Measurements from ENCODE around the gene NKAIN2.

Gene NKAIN2

DNA sequence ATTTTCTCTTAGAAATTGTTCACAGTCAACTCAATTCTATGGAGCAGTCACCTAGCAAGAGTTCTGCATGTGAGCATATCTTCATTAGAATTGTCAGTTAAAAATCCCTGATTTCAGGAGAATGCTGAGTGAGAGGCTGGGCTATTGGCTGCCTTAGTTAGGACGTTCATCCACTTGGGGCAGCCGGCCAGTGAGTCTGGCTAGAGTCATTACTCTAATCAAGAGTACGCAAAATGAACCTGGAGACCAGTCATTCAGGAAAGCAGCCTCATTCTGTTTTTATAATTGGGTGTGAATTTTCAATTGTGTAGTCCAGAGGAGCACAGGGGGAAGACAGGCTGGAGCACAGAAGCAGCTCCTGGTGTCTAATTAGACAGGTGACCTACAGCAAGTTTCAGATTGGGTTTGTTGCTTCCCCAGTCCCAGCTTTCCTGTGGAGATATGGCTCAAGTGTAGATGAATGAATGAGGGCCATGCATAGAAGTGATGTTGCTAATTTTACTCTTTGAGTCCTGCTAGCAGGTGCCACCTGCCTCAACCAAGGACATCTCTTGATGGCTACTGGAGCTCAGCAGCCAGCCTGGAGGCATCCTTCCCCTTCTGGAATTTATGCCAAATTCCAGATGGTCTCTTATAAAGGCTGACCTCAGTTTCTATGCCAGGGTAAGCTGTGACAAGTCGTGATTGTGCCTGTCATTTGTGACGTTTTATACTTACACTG is 265.7 kb downstream of the NKAIN2 start:
- H3K4me3 ChIP-seq (ENCODE audit: low read length) = no peak overlapping the region
- TF ChIP-seq ZNF274 (IDR thresholded peaks at IDR 0.05; ENCODE audit: low read depth, low read length) = no peak

DNA sequence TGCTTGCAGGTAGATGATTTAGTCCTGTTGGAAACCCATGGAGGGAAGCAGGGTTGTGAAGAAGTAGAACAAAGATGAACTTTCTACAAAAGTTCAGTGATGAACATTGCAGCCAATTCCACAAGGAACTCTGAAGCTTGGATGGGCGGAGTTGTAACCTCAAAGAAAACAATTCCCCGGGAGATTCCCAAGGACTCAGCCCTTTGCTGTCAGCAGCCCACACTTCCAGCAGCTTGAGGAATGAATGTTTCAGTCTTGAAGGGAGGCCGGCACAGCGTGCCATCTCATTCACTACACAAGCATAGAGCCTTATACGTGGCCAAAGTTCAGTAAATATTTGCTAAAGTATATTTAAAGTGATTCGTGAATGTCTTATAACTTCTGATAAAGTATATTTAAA is 269.4 kb downstream of the NKAIN2 start:
- no peak for TF ChIP-seq ZNF274 (IDR thresholded peaks at IDR 0.05; ENCODE audit: low read depth, low read length)
- no peak overlapping the region for H3K4me3 ChIP-seq (ENCODE audit: low read length)

DNA sequence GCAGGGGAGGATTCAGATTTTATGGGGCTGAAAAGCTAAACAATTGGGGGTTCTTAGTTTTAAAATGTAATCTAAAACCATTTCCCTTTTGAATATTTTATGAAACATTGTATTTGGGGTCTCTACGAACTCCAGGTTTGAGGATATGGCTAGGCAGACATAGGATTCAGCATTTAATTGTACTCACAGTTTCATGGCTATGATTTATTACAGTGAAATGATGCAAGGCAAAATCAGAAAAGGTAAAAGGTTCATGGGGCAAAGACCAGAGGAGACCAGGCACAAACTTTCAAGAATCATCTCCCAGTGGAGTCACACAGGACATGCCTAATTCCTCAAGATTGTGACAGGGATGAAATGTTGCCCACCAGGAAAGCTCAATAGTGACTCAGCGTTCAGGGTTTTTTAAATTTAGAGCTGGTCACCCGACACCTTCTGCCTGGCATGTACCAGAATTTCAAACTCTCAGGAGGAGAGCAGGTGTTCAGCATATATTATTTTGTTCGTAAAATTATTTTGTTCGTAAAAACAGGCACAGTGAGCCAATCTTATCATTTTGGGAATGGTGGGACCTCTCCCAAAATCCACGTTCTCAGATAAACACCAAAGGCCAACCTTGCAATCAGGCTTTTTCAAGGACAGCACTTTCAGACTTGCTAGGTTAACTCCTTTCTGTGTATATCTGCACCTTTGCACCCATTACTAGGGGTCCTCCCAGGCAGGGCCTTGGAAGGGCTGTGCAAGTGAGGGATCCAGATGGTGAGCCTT is 270.3 kb downstream of the NKAIN2 start:
- no peak for TF ChIP-seq ZNF274 (IDR thresholded peaks at IDR 0.05; ENCODE audit: low read depth, low read length)
- no peak overlapping the region for H3K4me3 ChIP-seq (ENCODE audit: low read length)

DNA sequence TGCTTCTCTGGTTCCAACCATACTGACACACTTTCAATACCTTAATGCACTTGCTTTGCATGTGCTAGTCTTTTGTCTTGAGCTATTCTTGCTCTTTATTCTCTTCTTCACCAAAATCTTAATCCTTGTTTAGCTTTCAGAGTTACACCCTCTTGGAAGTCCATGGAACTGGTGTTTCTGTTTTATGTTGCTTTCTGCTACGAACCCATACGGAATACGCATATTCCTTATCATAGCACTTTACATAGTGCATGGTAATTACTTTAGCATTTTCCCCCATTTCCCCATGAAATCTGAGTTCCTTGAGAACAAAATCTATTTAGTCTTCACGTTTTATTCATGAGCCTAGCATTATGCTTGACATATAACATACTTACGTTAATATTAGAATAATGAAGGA is 270.9 kb downstream of the NKAIN2 start:
- no peak overlapping the region for H3K4me3 ChIP-seq (ENCODE audit: low read length)
- TF ChIP-seq ZNF274 (IDR thresholded peaks at IDR 0.05; ENCODE audit: low read depth, low read length) = no peak

DNA sequence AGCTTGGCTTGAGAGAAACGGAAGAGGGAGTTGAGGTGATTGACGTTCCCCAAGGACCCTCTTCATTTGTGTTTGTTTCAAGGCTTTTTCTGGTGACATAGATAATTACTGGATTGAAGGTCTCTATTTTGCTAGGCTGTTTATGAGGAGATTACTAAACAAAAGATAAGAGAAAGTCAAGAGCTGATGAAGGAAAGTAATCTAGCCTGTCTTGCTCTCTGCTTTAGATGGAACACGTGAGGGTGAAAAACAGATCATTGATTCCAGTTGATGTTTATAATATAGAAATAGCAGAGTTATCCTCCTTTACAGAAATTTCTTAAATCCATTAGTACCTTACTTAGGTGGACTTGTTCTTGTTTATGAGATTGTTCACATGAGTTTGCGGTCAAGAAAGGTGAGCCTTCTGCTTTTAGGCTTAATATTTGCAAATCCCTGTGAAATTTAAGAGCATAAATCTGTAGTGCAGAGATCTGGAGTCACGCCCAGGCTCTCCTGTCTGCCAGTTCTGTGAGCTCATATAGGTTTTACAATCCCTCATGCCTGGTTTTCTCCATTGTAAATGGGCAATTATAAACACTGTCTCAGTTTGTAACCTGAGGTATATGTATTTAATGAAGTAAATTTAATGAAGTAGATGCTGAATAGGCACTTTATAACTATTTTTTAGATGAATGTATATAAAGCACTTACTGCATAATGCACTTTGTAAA is 272.8 kb downstream of the NKAIN2 start:
- no peak overlapping the region for H3K4me3 ChIP-seq (ENCODE audit: low read length)
- no peak for TF ChIP-seq ZNF274 (IDR thresholded peaks at IDR 0.05; ENCODE audit: low read depth, low read length)

DNA sequence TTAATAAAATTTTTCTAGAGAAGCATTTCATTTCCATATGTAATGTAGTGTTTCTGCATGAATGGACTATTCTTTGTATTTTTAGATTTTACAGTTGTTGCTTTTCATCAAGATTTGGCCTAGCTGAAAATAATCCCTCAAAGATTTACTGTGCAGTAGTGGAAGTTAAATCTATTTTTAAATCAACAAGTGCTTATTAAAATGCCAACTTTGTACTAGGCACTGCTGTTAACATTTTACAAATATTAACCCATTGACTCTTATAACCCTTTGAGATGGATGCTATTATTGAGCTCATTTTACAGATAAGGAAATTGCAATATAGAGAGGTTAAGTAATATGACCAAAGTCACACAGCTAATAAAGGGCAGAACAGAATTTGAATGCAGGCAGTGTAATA is 274.5 kb downstream of the NKAIN2 start:
- H3K4me3 ChIP-seq (ENCODE audit: low read length) = no peak overlapping the region
- TF ChIP-seq ZNF274 (IDR thresholded peaks at IDR 0.05; ENCODE audit: low read depth, low read length) = no peak

DNA sequence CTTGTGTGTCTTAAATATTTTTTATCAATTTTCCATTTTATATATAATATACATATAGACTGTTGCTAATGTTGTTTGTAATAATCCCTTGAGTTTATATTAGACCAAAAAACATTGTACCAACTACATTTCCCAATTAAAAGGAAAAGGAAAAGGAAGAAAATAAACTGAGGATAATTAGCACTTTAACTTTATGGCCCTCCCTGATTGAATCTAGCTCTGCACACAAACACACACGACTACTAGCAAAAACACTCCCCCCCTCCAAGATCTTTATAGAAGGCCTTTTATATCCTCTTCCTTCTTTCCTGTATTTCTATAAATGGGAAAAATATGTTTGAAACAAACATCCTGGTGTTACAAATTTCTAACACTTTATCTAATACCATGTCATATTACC is 276.8 kb downstream of the NKAIN2 start:
- no peak for TF ChIP-seq ZNF274 (IDR thresholded peaks at IDR 0.05; ENCODE audit: low read depth, low read length)
- H3K4me3 ChIP-seq (ENCODE audit: low read length) = no peak overlapping the region

DNA sequence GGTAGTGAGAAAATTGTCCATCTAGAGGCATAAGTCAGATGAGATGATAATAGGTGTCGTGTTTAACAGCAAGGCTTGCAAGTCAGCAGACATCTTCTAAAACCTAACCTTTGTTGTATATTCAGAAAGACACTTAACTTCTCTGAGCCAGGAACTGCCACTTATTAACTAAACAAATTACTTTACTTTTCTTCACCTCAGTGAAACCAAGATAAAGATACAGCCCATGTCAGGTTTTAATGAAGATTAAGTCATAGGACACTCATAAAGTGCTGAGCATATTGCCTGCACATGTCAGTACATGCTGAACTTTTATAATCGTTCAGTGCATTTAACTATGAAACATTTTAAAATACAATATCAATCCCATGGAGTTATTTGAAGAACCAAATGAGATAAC is 286.8 kb downstream of the NKAIN2 start:
- H3K4me3 ChIP-seq (ENCODE audit: low read length) = no peak overlapping the region
- TF ChIP-seq ZNF274 (IDR thresholded peaks at IDR 0.05; ENCODE audit: low read depth, low read length) = no peak

DNA sequence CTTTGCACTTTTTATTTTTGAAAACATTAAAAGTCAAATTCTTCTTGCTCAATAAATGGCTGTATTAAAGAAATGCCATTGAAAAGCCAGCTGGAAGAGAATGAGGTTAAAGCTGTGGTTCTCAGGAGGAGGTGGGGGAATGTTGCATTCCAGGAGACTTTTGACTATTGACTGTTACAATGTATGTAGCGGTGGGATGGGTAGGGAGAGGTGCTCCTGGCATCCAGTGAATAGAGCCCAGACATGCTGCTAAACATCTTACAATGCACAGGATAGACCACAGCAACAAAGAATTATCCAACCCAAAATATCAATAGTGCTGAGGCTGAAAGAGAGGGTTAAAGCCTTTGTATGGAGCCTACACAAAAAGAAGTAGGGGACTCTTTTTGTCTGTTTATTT is 295.9 kb downstream of the NKAIN2 start:
- TF ChIP-seq ZNF274 (IDR thresholded peaks at IDR 0.05; ENCODE audit: low read depth, low read length) = no peak
- H3K4me3 ChIP-seq (ENCODE audit: low read length) = no peak overlapping the region

DNA sequence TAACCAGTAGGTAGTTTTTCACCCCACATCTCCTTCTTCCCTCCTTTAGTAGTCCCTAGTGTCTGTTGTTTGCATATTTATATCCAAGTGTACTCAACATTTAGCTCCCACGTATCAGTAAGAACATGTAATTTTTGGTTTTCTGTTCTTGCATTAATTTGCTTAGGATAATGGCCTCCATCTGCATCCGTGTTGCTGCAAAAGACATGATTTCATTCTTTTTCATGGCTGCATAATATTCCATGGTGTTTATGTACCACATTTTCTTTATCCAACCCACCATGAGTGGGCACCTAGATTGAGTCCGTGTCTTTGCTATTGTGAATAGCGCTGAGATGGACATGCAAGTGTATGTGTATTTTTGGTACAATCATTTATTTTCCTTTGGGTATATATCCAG is 306.8 kb downstream of the NKAIN2 start:
- TF ChIP-seq ZNF274 (IDR thresholded peaks at IDR 0.05; ENCODE audit: low read depth, low read length) = no peak
- no peak overlapping the region for H3K4me3 ChIP-seq (ENCODE audit: low read length)

DNA sequence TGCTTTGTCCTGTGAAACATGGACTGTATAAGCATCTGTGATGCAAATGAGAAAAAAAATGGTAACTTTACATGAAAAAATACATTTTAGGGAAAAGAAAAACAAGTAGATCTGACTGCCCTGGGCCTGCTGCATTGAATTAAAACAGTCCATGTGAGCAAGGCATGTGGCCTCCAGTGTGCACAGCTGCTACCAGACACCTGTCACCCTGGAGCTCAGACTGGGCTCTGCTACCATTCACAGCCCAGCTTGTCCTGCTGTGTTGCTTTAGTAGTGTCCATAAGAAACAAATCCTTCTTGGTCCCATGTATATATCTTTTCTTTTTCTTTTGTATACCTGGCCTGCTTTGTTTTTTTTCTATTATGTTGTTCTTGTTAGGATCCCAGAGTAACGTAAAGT is 315.9 kb downstream of the NKAIN2 start:
- H3K4me3 ChIP-seq (ENCODE audit: low read length) = no peak overlapping the region
- no peak for TF ChIP-seq ZNF274 (IDR thresholded peaks at IDR 0.05; ENCODE audit: low read depth, low read length)

DNA sequence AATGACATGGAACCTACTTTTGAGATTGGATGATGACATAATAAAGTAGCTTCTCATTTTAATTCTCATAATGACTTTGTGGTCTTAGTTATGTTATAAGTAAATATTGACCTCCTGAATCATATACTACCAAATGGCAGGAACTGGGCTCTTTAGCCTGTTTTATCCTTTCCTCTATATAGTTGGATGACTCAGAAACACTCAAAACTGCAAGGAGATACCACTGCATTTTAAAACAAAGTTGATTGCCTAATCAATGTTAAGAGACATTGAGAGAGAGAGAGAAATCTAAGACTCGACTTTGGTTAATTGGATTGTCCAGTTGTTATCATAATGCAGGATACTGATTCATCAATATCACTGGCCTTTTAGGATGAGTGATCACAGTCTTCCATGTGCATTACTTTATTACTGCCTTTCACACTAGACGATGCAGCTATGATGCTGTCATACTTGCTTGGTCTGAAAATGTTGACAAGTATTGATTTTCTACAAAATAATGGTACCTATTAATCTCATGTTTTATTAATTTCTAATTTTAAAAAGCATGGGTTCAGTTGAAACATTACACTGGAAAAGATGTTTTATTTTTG is 320.0 kb downstream of the NKAIN2 start:
- TF ChIP-seq ZNF274 (IDR thresholded peaks at IDR 0.05; ENCODE audit: low read depth, low read length) = no peak
- no peak overlapping the region for H3K4me3 ChIP-seq (ENCODE audit: low read length)

DNA sequence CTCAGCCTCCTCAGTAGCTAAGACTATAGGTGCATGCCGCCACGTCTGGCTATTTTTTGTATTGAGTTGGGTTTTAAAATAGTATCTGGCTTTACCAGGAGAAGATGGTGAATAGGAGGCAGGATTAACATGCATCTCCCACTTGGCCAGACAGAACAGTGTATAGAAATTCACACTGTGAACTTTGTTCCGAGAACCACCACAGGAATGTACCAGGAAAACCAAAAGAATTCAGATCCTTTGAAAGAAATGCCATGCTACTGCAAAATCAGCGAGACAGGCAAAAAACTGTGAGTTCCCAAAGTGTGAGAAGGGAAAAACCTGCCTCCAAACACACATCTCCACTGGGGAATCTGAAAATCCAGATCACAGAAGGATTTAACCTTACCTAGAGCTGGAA is 327.6 kb downstream of the NKAIN2 start:
- H3K4me3 ChIP-seq (ENCODE audit: low read length) = no peak overlapping the region
- no peak for TF ChIP-seq ZNF274 (IDR thresholded peaks at IDR 0.05; ENCODE audit: low read depth, low read length)

DNA sequence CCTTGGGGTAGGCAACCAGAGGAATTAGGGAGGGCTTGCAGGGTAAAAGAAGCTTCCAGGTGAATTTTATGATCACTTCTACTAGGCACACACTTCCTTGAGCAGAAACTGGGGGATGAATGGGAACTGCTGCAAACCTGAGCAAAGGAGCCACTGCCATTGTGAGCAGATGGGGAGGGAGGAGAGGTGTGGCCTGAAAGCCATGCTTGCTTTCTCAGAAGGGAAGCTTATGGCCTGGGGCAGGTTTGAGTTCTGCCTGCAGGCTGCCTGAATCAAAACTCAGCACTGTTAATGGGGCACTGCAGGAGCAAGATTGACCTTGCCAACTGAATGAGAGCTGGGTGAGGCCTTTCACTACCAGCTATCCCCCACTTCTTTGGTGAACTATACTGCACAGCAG is 328.1 kb downstream of the NKAIN2 start:
- H3K4me3 ChIP-seq (ENCODE audit: low read length) = no peak overlapping the region
- TF ChIP-seq ZNF274 (IDR thresholded peaks at IDR 0.05; ENCODE audit: low read depth, low read length) = no peak

All from GM08714 (cell line).